HepG2 (cell line): Measurements from ENCODE around the gene GAL3ST1. TPM values are rescaled to one million over a fixed set of nuclear protein-coding genes. Genes with fewer than 3 reads are reported as not detected.

Source experiments
- DMTF1 ChIP-seq: sonication (generic); formaldehyde crosslinking; IDR thresholded peaks from 2 replicates; pipeline ENCODE4 v1.4.0; 2020; ENCODE audit warnings: mild to moderate bottlenecking, missing genetic modification reagents
- GATAD2A ChIP-seq: IDR thresholded peaks from 2 replicates; pipeline ENCODE4 v1.6.1; 2016
- STAT6 ChIP-seq: sonication (generic); formaldehyde crosslinking; IDR thresholded peaks from 2 replicates; pipeline ENCODE4 v1.4.0; 2020; ENCODE audit warnings: missing genetic modification reagents, mild to moderate bottlenecking, borderline replicate concordance
- U2AF1 ChIP-seq: fragments of 200-400 bp; formaldehyde crosslinking; optimal IDR thresholded peaks from 2 replicates; pipeline ENCODE3; 2017; ENCODE audit warnings: mild to moderate bottlenecking, low read depth, low read length
- ZBTB7B ChIP-seq: sonication (generic); formaldehyde crosslinking; IDR thresholded peaks from 2 replicates; pipeline ENCODE4 v1.4.0; 2020; ENCODE audit warnings: missing genetic modification reagents
- ZFP82 ChIP-seq: sonication (generic); formaldehyde crosslinking; IDR thresholded peaks from 2 replicates; pipeline ENCODE4 v1.5.1; 2020; ENCODE audit warnings: mild to moderate bottlenecking, missing genetic modification reagents, borderline replicate concordance
- ZNF24 ChIP-seq: fragments of 450-650 bp; IDR thresholded peaks from 2 replicates; pipeline ENCODE4 v1.6.1; 2017; ENCODE audit warnings: antibody characterized with exemption, mild to moderate bottlenecking
- ZNF331 ChIP-seq: sonication (generic); formaldehyde crosslinking; IDR thresholded peaks from 2 replicates; pipeline ENCODE4 v1.4.0; 2020; ENCODE audit warnings: missing genetic modification reagents
- ZNF510 ChIP-seq: sonication (generic); formaldehyde crosslinking; IDR thresholded peaks from 2 replicates; pipeline ENCODE4 v1.4.0; 2020; ENCODE audit warnings: low read depth, mild to moderate bottlenecking, missing genetic modification reagents
- ZNF703 ChIP-seq: sonication (generic); formaldehyde crosslinking; IDR thresholded peaks from 2 replicates; pipeline ENCODE4 v1.5.1; 2020; ENCODE audit warnings: missing genetic modification reagents, mild to moderate bottlenecking, moderate library complexity, borderline replicate concordance
- polyA plus RNA-seq, 8 experiments: library from polyadenylated mRNA; depleted of rRNA in 3 of 8; stranded (reverse) in 7 of 8; unstranded in 1 of 8; fragments of >200 nt; fragmentation: Illumina TruSeq in 4 of 8; extraction: Trizol in 4 of 8; gene quantifications; 2 replicates each; pipeline versions ENCODE4 v1.2.1 to v1.2.3, GENCODE V29; 2011 to 2016; ENCODE audit warnings: low read depth in 4 of 8, missing spikeins in 1 of 8, mixed read lengths in 1 of 8; ENCODE audit not compliant: insufficient read depth in 1 of 8
- total RNA-seq, 5 experiments: library from RNA; depleted of rRNA; stranded (reverse); fragments of >200 nt; fragmentation: Illumina TruSeq; extraction: Trizol; gene quantifications; 2 replicates each; pipeline ENCODE4 v1.2.3, GENCODE V29; 2016; ENCODE audit warnings: low read depth in 1 of 5
- TF ChIP-seq, protein P1 (sequence below): sonication (generic); formaldehyde crosslinking; IDR thresholded peaks from 2 replicates; pipeline ENCODE4; 2020; ENCODE audit warnings: missing genetic modification reagents, mild to moderate bottlenecking, borderline replicate concordance
- TF ChIP-seq, protein P2 (sequence below): sonication (generic); formaldehyde crosslinking; IDR thresholded peaks from 2 replicates; pipeline ENCODE4 v1.5.0; 2020; ENCODE audit warnings: mild to moderate bottlenecking, missing genetic modification reagents, borderline replicate concordance

The GAL3ST1 gene
- total and polyA plus RNA-seq, 2 of the 13 experiments (the other 11 are each of a cell fraction or from before 2014, with no cell fraction given) = 4.4 to 14.7 TPM

GRCh38 chr22:30541961-30542810 is 32.3 kb downstream of the GAL3ST1 start (continued):
- TF ChIP-seq, protein P1, sequence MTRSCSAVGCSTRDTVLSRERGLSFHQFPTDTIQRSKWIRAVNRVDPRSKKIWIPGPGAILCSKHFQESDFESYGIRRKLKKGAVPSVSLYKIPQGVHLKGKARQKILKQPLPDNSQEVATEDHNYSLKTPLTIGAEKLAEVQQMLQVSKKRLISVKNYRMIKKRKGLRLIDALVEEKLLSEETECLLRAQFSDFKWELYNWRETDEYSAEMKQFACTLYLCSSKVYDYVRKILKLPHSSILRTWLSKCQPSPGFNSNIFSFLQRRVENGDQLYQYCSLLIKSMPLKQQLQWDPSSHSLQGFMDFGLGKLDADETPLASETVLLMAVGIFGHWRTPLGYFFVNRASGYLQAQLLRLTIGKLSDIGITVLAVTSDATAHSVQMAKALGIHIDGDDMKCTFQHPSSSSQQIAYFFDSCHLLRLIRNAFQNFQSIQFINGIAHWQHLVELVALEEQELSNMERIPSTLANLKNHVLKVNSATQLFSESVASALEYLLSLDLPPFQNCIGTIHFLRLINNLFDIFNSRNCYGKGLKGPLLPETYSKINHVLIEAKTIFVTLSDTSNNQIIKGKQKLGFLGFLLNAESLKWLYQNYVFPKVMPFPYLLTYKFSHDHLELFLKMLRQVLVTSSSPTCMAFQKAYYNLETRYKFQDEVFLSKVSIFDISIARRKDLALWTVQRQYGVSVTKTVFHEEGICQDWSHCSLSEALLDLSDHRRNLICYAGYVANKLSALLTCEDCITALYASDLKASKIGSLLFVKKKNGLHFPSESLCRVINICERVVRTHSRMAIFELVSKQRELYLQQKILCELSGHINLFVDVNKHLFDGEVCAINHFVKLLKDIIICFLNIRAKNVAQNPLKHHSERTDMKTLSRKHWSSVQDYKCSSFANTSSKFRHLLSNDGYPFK (CRISPR knock-in tag) = no peak
- TF ChIP-seq GATAD2A (CRISPR knock-in tag) = no peak; the same call in 1 of the 2 replicates
- no peak for TF ChIP-seq STAT6 (CRISPR knock-in tag)
- TF ChIP-seq DMTF1 = no peak
- no peak for TF ChIP-seq ZNF703 (CRISPR knock-in tag)
- TF ChIP-seq ZNF24 = no peak
- no peak for TF ChIP-seq U2AF1
- no peak for TF ChIP-seq ZNF331 (CRISPR knock-in tag)
- TF ChIP-seq ZNF510 (CRISPR knock-in tag) = no peak
- TF ChIP-seq ZBTB7B (CRISPR knock-in tag) = no peak
- TF ChIP-seq, protein P2, sequence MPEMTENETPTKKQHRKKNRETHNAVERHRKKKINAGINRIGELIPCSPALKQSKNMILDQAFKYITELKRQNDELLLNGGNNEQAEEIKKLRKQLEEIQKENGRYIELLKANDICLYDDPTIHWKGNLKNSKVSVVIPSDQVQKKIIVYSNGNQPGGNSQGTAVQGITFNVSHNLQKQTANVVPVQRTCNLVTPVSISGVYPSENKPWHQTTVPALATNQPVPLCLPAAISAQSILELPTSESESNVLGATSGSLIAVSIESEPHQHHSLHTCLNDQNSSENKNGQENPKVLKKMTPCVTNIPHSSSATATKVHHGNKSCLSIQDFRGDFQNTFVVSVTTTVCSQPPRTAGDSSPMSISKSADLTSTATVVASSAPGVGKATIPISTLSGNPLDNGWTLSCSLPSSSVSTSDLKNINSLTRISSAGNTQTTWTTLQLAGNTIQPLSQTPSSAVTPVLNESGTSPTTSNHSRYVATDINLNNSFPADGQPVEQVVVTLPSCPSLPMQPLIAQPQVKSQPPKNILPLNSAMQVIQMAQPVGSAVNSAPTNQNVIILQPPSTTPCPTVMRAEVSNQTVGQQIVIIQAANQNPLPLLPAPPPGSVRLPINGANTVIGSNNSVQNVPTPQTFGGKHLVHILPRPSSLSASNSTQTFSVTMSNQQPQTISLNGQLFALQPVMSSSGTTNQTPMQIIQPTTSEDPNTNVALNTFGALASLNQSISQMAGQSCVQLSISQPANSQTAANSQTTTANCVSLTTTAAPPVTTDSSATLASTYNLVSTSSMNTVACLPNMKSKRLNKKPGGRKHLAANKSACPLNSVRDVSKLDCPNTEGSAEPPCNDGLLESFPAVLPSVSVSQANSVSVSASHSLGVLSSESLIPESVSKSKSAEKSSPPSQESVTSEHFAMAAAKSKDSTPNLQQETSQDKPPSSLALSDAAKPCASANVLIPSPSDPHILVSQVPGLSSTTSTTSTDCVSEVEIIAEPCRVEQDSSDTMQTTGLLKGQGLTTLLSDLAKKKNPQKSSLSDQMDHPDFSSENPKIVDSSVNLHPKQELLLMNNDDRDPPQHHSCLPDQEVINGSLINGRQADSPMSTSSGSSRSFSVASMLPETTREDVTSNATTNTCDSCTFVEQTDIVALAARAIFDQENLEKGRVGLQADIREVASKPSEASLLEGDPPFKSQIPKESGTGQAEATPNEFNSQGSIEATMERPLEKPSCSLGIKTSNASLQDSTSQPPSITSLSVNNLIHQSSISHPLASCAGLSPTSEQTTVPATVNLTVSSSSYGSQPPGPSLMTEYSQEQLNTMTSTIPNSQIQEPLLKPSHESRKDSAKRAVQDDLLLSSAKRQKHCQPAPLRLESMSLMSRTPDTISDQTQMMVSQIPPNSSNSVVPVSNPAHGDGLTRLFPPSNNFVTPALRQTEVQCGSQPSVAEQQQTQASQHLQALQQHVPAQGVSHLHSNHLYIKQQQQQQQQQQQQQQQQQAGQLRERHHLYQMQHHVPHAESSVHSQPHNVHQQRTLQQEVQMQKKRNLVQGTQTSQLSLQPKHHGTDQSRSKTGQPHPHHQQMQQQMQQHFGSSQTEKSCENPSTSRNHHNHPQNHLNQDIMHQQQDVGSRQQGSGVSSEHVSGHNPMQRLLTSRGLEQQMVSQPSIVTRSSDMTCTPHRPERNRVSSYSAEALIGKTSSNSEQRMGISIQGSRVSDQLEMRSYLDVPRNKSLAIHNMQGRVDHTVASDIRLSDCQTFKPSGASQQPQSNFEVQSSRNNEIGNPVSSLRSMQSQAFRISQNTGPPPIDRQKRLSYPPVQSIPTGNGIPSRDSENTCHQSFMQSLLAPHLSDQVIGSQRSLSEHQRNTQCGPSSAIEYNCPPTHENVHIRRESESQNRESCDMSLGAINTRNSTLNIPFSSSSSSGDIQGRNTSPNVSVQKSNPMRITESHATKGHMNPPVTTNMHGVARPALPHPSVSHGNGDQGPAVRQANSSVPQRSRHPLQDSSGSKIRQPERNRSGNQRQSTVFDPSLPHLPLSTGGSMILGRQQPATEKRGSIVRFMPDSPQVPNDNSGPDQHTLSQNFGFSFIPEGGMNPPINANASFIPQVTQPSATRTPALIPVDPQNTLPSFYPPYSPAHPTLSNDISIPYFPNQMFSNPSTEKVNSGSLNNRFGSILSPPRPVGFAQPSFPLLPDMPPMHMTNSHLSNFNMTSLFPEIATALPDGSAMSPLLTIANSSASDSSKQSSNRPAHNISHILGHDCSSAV (CRISPR knock-in tag) = no peak
- TF ChIP-seq ZFP82 = 0 out of 2 replicates have a peak, but pooled peaks have one; percentile 38
